HTR-8/SVneo (cell line): Measurements from ENCODE around the gene SMIM41.

Experiments used
- DNase-seq: peaks from one replicate; pipeline ENCODE4 v3.0.0; 2011; ENCODE audit warnings: low spot score, mixed read lengths; ENCODE audit not compliant: insufficient read length
- FAIRE-seq: peaks from 2 replicates; lab custom pipeline; 2011; peaks lifted over from hg19 to GRCh38; lab: Jason Lieb, UNC

SMIM41 gene

GRCh38 chr12:52141875-52142274, 62.4 kb downstream of the SMIM41 start:
- FAIRE-seq = no peak
- no peak for DNase-seq

DNA sequence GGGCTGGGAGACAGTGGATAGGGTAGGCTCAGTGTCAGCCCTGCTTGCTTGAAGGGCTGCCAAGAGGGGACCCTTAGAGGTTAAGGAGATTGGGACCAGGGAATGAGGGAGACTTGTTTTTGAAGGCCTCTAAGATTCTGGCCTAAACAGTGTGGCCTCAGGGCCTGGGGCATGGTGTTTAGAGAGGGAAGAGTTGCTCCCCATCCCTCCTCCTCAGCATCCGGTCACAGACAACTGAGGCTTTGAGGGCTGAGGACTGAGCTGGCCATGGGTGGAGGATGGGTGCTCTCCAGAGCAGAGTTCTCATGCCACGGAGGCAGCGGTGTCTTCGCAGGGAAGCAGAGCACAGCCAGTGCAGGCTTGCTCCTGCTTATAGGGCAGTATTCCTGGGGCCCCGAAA, 62.9 kb downstream of the SMIM41 start:
- FAIRE-seq (no peak), DNase-seq (no peak)

DNA sequence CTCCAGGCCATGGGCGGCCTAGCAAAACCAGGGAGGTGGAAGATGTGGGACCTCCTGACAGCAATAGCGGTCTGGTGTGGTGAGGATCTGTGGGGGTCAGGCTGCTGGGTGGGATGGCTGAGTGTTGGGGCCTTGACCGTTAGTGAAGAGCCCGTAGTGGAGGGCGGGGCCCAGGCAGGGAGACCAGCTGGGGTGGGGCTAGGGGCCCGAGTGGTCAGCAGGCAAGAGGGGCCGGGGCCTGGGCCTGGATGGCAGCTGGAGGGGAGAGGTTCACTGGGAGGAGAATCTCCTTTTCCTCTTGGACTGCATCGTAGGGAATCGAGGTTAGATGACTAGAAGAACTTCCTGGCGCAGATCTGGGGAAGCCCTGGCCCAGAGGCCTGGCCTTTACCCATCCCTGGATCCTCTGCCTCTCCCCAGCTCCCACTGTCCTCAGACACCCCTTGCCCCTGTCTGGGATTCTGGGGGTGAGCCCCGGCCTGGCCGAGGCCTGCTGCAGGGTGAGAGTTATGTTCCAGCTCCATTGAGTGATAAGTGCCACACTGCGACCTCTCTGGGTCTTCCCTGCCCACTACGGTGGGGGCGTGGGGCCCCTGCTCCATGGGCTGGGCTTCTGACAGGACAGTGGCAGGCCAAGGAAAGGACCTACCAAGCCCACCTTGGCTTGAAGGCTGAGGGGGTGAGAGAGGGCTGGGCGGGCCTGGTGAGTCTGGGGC, 65.2 kb downstream of the SMIM41 start:
- FAIRE-seq = no peak

GRCh38 chr12:52145228-52146088, 66.0 kb downstream of the SMIM41 start:
- DNase-seq (no peak), FAIRE-seq (no peak)

More for the DNA sequence above, 65.2 kb downstream of the SMIM41 start:
- DNase-seq = no peak

GRCh38 chr12:52146089-52146821, 66.8 kb downstream of the SMIM41 start:
- FAIRE-seq = no peak
- no peak for DNase-seq

DNA sequence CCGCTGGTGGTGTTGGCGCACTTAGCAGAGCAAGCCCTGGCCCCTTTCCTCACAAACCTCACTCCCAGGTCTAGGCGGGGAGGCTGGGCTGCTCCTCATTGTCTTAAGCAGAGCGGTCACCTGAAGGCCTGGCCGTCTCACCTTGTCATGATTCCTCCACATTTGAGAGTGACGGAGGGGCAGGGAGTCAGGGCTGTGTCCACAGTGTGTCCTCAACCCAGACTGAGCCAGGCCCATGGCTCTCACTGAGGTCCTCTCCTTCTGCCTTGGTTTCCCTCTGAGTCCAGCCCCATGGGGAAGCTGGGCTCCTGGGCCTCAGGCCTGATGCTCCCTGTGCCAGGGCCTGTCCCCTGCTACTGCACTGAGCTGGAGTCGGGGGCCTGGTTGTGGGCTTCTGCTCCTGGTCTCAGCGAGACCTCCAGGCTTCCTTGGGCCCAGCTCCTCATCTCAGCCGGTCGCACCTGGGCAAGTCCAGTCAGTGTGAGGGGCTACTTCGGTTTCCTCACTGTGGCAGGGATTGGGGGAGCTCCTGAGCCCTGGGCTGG, 67.4 kb downstream of the SMIM41 start:
- DNase-seq = no peak
- FAIRE-seq = peak; percentile 26

- FAIRE-seq = peak; percentile 96
These were observed 68.0 kb downstream of the SMIM41 start for GRCh38 chr12:52147367-52147963.

DNA sequence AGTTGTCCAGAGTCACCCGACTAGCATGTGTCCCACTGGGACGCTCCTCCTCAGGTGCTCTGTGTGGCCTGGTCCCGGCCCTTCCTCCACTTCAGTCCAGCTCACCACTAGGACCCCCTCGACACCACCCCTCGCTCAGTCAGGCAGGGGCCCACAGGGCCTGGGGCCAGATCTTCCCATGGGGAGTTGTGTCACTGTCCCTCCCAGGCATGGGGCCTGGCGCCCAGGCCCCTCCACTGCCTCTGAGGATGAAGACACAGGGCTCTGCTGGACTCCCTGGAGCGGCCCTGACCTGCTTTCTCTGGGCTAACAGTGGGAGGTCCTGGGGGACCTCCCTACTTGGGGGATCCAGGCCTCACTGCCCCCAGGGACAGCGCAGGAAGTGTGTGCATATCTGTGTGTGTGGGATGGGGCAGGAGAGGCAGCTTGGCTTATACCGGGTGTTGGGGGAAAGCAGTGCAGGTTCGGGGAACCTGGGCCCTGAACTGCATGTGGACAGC, 68.5 kb downstream of the SMIM41 start:
- FAIRE-seq = peak; percentile 59

More at GRCh38 chr12:52147367-52147963, 68.0 kb downstream of the SMIM41 start:
- DNase-seq = peak; percentile 95

GRCh38 chr12:52148464-52149181, 69.1 kb downstream of the SMIM41 start:
- FAIRE-seq (no peak), DNase-seq (no peak)

More for the DNA sequence above, 68.5 kb downstream of the SMIM41 start:
- DNase-seq = no peak

DNA sequence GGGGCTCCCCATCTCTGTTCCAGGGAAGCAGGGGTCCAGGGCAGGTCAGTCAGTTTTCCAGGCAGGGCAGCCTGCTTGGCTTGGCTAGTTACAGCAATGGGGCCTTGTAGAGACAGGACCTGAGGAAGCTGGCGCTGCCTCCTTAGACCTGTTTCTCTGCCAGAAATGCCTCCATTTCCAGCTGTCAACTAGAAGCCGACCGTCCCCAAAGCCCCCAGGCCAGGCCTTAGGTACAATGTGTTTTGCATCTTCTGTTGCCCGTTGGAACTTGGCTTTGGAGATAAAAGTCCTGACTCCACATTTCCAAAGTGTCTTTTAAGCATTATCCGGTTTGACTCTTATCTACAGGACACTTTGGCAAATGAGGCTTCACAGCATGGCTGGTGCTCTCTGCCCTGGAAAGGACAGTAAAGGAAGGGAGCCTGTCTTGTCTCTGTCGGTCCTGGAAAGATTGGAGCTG, 69.7 kb downstream of the SMIM41 start:
- FAIRE-seq (peak; percentile 57), DNase-seq (no peak)

DNA sequence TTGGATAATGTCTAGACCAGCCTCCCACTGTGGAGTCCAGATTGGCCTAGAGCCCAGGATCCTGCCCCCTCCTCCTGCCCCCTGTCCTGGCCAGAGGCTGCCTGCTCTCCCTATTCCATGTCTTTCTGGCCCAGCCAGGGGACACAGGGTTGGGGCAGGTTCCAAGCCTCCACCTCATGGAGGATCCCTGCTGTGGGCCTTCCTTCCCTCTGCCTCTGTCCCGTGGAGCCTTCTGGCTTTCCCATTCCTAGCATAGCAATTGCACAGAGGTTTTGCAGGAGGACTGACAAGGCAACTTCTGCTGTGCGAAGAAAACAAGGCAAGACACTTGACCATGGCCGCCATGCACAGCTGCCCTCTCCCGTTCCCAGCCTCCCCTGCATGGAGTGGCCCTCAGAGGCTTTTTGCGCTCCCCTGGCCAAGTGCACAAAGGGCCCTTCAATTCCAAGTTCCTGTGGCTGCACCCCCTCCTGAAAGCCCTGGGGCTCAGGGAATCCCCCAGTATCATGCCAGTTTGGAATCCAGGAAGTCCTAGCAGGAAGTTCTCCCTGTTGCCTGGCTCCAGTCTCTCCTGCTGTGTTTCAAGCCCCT, 70.2 kb downstream of the SMIM41 start:
- no peak for FAIRE-seq
- DNase-seq = no peak

GRCh38 chr12:52151153-52151836, 71.8 kb downstream of the SMIM41 start:
- FAIRE-seq (no peak), DNase-seq (no peak)

GRCh38 chr12:52151837-52152783, 72.6 kb downstream of the SMIM41 start:
- FAIRE-seq (no peak), DNase-seq (no peak)

DNA sequence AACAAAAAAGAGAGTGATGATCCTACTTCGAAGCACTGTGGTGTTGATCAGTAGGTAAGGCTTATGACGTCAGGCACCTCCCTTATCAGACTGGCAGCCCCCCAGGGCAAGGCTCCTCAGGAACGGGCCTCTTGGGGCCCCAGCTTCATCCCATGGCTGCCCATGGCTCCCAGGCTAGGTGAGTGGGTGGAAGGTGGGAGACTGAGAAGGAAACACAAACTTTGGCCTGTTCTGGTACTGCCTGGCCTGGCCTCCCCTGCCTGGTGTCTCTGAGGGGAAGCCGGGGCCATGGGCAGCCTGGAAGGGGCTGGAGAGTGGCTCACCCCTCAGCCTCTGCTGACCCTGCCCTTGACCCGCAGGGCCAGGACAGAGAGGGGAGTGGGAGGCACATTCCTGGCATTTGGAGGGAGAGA, 73.4 kb downstream of the SMIM41 start:
- DNase-seq = no peak
- FAIRE-seq = peak; percentile 13

DNA sequence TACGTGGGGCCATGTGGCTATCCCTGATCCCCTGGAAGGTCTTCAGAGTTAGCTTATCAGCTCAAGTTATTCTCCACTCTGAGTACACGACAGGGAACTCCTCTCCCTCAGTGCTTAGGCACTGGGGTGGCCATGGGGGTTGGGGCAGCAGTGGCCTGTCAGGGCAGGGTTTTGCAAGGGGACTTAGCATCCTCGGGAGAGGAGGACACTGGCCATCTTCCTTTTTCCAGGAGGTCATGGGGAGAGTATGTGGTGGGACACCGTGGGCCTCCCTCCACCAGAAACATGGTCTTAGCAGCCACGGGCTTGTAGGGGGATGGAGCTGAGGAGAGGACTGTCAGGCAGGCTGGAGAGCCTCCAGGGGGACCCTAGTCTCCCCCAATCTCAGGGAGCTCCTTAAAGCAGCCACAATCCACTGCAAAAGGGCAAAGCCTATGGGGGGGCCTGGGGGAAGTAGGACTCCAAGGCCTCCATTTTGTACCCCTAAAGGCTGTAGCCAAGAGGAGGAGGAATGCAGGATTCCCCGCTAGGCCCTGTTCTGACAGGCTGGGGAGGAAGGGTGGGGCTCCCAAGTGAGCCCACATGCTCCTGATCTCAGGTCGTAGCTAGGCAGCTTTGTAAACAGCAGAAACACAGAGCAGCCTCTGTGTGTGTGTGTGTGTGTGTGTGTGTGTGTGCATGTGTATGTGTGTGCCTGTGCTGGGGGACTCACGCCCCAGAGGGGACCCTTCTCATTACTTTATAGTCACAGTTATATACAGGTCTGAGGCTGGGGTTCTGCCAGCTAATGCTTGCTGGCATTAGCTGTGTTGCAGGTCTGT, 75.8 kb downstream of the SMIM41 start:
- FAIRE-seq (no peak), DNase-seq (no peak)

GRCh38 chr12:52156311-52156710, 76.8 kb downstream of the SMIM41 start:
- DNase-seq (no peak), FAIRE-seq (no peak)
